Kasumi-1 (cell line): ENCODE data around the gene FOXP4.

Experiments
- DNase-seq, 2 experiments: peaks; one replicate each; lab custom pipeline; 2025; lab: John Stamatoyannopoulos, UW

The FOXP4 gene

DNA sequence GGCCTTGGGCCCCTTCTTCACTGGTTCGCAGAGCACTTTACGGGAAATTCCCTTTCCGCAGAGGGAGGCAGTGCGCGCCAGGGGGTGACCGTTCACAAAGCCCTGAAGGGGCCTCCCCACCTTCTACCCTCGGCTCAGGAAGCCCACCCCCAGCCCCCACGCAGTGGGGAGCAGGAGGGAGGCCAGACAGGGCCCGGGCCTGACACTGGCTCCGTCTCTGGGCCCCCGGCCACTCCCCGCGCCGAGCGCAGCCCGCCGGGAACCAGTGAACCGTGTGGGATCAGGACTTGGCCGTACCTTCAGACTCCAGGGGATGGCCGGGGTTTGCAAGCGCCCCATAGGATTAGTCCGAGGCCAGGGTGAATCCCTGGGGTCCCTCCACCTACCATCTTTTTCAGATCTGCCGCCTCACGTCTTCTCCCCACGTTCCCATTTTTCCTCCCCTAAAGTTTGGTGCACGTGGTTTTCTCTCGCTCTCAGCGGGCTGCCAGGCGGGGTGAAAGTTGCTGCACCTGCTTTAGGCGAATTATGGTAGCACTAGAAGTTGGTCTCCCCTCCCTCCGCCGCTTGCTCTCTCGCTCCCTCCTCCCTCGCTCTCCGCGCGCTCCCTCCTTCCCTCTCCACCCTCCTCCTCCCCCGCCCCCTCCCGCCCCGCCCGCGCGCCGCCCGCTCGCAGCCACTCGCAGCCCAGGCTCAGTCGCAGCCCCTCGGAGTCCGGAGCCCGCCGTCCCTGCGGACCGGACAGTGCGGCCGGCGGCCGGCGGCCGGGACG, at the start of gene FOXP4:
TSS of gene FOXP4 (plus strand) at position 679 of the 772 bp plus-strand sequence. CDS start 19,380 bp downstream, outside the sequence.
- DNase-seq: peak; percentile 94

DNA sequence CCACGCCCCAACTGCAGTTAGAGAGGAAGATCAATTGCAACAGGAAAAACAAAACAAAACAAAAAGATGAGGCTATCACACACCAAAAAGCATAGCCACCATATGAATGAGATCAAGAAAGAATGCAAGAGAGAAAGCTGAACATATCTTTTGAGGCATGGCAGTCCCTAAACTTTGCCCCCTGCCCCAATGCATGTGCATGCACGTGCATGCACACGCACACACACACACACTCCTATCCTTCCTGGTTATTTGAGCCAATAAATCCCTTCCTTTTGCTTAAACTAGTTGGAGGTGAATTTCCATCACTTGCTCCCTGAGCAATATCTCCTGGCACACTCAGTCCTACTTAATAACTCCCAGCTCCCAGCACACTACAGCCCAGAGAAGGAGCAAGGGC, 48.6 kb upstream of the FOXP4 start:
- DNase-seq: no peak

DNA sequence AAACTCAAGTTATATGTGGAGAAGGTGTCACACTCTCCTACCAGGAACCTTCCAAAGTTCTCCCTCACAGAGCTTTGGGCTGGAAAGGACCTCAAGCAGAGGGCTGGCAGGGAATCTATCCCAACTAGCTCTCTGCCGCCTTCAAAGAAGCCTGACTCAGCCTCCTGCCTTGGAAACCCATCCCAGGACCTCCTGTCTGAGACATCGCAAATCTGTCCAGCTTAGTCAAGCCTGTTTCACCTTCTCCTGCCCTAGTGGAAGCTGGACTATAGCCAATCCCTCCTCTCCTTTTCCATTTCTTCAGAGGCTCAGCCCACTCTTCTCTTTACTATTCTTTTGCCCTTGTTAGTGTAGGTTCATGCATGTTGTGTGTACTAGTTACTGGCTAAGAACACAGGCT, 48.2 kb upstream of the FOXP4 start:
- no peak for DNase-seq

GRCh38 chr6:41498968-41499599, 47.1 kb upstream of the FOXP4 start:
- no peak for DNase-seq

DNA sequence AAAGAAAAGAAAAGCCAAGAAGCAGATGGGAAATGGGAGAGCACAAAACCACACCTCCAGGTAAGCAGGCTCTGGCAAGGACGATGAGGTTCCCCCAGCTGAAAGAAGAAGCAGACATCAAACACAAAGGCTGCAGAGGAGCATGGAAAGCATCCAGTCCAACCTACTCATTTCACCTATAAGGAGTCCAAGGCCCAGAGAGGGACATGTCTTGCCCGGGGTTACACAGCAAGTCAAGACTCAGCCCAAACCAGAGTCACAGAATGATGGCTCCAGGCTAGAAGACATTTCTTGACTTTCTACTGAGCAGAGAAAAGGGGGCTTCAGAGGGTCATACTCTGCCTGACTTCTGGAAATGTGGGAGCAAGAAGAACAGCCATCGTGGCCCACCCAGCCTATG, 45.6 kb upstream of the FOXP4 start:
- no peak for DNase-seq

GRCh38 chr6:41502566-41502916, 43.6 kb upstream of the FOXP4 start:
- no peak for DNase-seq

DNA sequence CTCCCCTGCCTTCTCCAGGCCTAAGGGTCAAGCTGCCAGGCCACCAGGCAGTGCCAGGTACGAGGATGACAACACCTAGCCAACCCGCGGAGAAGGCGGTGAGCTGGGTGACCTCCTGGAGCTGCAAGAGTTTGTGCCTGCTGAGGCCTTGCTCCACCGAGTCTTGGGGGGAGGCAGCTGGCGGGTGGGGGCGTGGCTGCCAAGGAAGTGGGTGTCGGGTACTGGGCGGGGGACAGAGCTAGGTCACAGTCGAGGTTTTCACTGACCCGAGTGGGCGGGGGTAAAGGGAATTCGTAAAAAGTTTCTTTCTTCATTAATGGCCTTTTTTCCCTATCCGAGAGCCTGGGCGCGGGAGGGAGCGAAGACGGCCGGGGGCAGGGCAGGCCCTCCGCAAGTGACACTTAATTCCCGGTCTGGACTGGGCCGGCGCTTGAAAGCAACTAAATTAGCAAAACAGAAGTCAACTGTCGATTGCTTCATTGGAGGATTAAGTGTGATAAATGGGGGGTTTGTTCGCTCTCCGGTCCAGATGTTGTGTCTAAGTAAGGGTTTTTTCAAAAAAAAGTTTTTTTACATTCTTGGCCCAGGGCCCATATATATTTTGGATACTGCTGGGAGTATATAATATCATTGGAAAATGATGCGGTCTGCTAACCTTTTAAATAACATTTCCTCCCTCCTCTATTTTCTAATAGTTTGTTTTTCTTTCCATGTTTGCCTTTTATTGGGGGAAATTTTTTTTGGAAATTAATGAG, 43.1 kb upstream of the FOXP4 start:
- no peak for DNase-seq

DNA sequence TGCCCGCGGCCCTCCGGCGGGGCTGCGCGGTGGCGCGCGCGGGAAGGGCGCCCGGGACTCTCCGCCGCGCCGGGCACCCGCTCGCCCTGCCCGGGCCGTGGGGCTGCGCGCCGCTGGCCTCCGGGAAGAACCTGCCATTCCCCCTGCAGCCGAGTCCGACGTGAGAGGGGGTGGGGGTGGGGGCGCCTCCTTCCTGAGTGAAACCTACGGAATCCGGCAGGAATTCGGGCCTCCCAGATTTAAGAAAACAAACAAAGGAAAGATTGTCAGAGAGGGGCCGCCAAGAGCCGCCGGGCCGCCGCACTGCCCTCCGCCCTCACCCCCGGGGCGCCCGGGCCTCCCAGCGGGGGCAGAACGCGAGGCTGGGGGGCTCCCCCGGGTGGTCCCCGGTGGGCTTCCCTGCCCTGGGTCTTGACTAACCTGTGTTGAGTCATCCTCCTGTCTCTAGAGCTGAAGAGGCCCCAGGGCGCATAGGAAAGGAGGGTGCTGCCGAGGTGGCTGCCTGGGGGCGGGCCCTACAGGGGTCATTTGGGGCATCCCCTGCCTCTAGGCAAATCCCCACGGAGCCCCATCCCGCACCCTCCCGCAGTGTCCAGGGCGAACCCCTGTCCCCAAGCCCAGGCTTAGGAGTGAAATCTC, 42.2 kb upstream of the FOXP4 start:
- no peak for DNase-seq

- peak in 1 of 2 experiments; percentile 10 for DNase-seq
Measured at GRCh38 chr6:41504466-41505121, 41.6 kb upstream of the FOXP4 start.

- peak in 1 of 2 experiments; percentile 12 for DNase-seq
Measured at GRCh38 chr6:41505122-41506049, 40.8 kb upstream of the FOXP4 start.

DNA sequence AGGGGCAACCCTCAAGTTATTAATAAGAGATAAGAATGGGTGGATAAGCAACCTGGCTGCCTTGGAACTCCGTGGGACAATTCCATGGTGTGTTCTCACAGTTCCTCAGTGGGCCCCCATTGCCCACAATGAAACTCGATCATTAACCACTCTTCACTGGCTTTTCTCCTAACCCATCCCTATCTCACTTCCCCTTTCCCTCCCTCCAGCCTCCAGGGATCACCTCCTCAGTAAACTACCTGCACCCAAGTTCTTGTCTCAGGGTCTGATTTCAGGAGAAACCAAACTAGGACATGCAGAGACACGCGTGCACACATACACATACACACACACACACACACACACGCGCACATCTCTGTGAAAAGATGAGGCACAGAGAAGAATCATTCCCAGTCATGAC, 37.7 kb upstream of the FOXP4 start:
- DNase-seq: no peak

DNA sequence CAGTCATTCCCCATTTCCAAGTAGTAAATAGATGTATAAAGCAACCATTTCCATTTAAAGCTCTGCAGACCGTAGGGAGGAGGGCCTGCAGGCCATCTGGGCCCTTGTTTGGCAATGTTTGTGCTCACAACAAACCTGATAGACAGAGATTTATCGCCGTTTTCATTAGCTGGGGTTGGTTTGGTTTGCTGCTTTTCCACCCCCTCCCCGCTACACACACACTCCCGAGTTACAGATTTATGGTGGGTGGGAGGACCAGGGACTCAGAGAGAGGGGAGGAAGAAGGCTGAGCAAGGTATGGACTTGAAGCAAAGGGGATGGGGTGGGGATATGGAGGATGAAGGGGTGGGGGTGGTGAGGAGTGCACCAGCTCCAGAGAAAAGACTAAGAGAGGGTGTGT, 36.6 kb upstream of the FOXP4 start:
- no peak for DNase-seq

DNA sequence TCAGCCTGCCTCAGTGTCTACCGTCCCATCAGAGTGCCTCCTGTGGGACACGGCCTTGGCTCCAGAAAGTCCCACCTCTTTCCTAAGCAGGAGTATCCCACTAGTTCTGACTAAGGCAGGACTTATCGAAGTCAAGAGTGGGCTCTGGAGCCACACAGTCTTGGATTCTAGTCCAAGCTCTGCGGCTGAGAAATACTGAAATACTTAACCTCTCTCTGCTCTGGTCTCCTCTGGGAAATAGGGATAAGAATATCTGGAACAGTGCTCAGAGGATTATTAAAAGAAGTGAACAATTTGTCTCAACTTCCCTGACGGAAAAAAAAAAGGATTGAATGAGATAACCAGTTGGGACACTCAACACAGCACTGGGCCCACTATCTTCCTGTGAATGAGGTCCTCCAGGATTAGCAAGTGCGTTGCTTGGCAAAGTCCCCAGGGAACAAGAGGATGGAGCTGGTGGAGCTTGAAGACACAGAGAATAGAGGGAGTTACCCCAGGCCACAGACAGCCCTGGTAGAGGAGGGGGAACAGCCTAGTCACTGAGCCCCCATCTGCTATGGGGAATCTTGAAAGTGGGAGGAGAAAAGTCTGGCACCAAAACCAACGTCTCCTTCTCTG, 34.6 kb upstream of the FOXP4 start:
- no peak for DNase-seq

DNA sequence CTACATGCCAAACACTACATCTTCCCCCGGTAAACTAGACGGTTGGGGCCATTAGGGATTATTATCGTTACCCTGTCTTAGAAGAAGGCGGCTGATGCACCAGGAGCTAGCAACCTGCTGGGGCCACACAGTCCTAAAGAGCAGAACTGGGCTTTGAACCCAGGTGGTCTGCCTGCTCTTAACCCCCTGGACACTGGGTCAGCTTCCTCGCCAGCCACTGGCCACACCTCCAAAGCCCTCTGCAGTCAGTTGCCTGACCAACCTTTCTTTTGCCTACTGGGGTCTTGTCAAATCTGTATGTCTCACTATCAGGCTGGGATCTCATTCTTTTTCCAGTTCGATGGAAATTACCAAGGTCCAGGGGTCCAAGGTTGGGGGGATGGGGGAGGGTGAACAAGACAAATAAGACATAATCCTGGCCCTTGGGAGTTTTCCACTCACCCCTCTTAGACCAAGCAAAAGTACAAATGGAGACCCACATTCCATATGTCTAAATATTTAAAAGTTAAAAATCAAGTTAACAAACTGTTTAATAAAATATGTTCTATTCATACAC, 34.0 kb upstream of the FOXP4 start:
- DNase-seq: no peak

DNA sequence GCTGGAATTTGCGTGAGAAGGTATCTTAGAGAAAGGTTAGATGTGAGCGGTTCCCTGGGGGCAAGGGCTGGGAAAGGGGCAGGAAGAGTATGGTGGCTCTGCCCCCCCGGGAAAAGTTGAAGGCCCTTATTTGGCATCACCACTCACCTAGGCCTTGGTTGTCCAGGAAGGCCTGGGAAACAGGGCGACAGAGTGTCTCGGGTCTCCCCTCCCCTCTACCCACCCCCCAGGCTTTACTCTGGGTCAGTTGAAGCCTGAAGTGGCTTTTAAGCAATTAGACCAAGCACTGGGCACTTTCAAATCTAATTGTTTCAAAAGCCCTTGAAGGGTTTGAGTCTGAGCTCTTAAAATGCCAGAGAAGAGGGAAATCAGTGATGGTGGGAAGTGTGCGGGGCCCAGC, 30.2 kb upstream of the FOXP4 start:
- DNase-seq: no peak

GRCh38 chr6:41518118-41518517, 28.1 kb upstream of the FOXP4 start:
- DNase-seq: no peak

DNA sequence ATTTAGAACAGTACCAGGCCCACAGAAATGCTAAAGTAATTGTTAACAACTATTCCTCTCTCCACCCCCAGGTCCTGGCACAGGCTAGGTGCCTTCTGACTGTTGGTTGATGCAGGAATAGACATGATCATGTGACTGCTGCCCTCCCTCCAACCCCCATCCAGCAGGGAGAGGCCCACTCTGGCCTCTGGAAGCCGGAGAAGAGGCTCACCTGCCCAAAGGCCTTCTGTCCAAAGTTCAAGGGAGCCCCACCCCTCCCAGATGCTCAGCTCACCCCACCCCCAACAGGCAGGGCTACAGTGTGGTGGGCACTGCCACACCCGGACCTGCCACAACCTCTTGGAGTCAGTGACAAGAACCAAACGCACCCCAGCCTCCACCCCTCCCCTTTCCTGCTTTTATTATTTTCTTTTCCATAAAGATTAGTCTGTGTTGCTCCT, 26.9 kb upstream of the FOXP4 start:
- DNase-seq: no peak

DNA sequence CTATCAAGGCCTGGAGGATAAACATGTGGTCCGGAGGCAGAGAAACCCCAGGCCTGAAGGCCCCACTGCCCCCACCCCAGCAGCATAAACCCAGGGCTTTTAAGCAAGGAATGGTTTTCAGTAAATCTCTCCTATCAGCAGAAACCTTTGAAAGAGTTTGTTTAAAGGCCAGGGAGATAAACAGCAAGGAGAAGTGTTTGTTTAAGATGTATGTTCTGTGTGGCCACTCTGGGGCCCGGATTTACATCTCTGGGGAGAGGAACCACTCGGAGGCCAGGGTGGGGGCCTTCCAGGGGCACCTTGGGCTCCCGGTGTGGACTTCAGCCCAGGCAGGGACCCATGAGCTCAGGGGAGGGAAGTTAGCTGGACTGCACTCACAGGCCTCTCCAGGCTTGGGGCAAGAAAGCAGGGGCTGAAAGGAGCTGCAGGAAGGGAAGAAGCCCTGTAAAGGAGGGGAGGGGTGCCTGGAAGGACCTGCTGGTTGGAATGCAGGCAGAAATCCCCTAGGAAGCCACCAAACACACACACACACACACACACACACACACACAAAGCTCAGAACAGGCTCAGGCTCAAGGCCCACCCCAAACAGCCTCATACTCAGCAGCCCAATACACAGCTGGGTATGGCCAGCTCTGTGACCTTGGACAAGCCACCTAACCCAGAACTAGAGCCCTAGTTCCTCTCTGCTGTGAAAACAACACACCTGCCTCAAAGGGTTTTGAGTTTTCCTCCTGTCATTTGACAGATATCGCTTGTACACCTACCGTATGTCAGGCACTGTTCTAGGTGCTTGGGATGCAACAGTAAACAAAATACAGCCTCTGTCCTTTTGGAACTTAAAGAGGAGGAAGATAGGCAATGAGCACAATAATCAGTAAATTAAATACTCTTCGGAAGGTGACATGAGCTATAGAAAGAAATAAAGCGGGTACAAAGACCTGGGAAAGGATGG, 26.2 kb upstream of the FOXP4 start:
- no peak for DNase-seq
